HG03135 (cell line): ENCODE measurements around the gene HYCC2.
"Not testable (repeated sequence)": the region's sequence is repeated elsewhere in the genome, so short reads cannot be mapped to it uniquely, and the experiment has no call there.

Source experiments
- ATAC-seq: cut with Tn5 transposase; IDR thresholded peaks from one replicate; pipeline ENCODE4 v1.9.1; 2021; ENCODE audit warnings: mild to moderate bottlenecking, moderate library complexity; ENCODE audit not compliant: unreplicated experiment

Gene HYCC2

DNA sequence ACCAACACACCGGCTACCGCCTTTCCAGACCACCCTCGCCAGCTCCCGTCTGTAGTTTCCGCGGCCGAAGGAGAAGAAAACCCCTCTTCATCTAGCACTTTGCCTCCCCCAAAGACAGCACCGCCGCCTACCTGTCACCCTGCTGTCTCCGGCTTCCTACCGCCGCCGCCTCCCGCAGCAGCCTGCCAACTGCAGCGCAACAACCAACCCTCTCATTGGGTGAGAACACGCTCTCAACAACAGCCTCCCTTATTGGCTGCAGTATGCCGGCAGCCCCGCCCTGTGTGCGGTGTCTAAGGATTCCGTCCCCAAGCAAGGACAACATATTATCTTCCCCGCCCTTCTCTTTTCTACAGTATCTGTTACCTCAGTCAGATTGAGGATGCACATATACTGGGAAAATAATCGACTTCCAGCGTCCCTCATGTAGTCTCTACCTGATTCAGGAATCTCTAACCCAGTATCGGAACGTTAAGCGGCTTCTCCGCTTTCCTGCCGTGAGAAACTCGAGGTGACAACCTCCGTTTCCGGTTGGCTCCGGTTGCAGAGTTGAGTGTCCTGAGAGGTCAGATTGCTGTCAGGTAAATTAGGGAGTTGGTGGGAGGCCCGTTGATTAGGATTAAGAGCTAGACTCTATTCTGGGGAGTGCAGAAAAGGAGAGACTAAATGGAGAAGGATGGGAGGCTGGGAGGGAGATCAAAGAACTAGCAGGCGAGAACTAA, at the start of gene HYCC2, which contains the start of gene NDUFB3:
Gene HYCC2 (minus strand): TSS at position 193 of the 722 bp plus-strand sequence. CDS start 47,662 bp downstream, outside the sequence.
Gene NDUFB3 (plus strand): TSS at position 523 of the 722 bp plus-strand sequence. CDS start 6,882 bp downstream, outside the sequence.
- peak; percentile 96 for ATAC-seq

DNA sequence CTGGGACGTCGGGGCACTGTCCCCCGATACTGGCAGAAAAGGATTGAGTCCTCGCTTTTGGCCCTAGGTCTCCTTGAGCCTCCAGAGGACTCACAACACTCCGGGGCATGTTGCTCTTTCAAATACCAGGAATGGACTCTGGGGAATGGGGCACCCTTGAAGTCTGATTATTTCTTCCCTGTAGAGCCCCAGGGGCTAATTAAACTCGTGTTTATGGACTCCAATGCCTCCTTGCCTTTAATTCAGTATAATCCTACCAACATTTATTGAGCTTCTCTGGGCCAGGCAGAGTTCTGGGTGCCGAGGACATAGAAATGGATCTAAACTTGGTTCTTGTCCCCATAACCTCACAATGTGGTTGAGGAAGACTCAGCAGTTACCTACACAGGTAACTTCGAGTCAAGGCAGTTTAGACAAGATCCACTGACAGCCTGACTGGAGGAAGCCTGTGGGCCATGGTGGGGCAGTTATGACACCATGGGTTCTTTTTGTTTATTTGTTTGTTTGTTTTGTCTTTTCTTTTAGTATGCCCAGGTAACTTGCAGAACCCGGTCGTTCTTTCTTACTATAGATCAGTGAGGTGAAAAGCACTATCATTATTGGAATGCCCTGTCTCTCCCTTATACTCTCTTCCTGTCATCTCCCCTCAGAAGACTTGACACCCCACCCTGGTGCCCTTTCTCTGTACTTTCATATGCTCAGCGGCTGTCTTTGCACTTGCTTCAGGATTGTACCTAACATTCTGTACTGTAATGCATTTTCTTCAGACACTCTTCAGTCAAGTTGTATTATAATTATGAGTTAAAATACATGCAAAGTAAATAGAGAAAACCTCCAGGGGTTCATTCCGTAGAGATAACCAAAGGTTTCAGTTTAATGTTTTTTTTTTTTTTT, 47.7 kb upstream of the HYCC2 start:
- no peak for ATAC-seq

DNA sequence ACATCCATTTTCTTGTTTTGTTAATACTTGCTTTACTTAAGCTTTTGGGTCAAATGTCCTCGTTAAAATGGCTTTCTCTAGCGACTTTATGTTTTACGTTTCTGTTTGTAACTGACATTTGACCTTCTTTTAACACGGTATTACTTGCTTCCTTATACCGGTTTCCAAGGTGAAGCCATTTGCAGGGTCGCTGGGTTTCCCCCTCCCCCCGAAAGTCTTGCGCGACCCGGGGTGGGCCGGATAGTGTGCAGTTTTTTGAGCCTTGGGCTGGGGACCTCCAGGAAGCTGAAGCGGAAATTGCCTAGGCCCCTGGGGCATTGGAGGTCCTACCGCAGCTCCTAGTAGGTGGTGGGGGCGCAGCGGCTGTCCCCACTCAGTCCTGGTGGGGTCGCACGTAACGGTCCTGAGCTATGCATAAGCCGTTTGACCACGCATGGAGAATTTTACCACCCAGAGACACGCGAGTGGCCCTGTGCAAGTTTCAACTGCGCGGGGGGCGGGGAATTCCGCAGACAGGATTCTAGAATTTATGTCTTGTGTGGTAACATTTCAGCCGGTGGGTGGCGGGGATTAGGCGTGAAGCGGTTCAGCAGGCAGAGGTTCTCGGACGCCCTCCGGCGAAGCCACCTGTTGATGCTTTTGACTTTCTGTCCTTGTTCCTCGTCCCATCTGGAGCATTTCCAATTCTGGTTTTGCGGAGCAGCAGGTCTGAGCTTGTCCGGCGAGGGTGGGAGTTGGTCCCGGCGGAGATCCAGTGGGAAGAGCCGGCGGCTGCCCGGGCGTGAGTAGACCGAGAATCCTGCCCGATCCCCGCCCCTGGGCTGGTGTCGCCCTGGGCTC, 46.9 kb upstream of the HYCC2 start:
- peak; percentile 41 for ATAC-seq

DNA sequence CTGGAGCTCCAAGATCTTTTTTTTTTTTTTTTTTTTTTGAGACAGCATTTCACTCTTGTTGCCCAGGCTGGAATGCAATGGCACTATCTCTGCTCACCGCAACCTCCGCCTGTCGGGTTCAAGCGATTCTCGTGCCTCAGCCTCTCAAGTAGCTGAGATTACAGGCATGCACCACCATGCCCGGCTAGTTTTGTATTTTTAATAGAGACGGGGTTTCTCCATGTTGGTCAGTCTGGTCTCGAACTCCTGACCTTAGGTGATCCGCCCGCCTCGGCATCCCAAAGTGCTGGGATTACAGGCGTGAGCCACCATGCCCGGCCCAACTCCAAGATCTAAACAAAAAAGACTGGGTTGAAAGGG, 46.2 kb upstream of the HYCC2 start:
- not testable (repeated sequence) for ATAC-seq

DNA sequence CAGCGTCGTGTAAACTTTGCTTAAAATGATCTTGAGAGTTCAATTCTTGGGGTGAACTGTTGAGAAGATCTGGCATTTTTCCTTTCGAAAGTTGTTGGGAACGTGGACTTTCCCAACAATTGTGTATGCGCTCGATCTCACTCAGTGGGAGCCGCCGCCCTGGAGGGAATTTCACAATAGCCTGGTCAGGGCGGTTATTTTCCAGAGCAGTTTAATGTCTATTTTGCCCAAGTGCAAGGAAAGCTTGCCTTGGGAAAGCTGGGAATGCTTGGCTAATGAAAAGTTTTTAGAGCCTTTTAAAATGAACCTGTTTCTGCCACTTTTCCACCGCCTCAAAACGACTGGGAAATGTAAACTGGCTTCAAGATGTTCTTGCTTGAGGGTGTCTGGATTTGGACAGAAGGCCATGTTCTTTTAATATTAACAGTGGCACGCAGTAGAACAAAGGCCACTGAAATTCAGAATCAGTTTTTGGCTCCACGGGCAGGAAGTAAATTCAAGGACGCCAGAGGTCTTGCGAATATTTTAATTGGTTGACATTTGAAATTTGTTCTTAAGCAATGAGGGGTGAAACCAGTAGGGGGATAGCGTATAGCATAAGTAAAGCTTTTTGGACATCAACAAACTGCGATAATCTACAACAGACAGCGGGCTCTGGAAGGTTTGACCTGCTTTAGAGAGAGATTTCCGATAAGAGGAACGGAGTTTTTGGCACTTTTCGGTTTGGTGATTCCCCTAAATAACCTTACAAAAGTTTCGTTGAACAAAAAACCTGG, 45.7 kb upstream of the HYCC2 start:
- peak; percentile 29 for ATAC-seq

DNA sequence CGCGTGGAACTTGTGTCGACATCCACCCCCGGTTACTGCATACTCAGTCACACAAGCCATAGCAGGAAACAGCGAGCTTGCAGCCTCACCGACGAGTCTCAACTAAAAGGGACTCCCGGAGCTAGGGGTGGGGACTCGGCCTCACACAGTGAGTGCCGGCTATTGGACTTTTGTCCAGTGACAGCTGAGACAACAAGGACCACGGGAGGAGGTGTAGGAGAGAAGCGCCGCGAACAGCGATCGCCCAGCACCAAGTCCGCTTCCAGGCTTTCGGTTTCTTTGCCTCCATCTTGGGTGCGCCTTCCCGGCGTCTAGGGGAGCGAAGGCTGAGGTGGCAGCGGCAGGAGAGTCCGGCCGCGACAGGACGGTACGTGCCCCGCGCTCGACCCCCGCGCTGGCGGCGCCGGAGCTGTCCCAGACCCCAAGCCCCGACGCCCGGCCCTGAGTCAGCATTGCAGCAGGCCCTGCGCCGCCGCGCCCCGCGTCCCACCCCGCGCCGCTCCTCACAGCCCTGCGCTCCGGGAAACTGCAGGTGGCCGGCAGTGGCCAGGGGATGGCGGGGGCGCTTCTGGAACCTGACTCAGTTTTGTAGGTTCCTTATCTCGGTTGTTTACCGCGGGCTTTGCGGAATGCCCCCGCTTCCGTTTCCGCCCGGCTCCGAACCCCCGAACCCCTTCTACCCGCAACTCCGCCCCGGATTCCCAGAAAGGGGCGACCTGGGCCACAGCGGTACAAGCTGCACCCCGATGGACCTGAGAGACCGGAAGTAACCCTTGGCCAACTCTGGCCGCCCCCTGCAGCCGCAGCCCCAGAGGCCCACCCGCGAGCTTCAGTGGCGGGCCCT, 44.9 kb upstream of the HYCC2 start, which contains the start of gene CFLAR:
Gene CFLAR (plus strand): TSS at position 50 of the 844 bp plus-strand sequence. CDS start 13,702 bp downstream, outside the sequence.
- peak; percentile 24 for ATAC-seq

DNA sequence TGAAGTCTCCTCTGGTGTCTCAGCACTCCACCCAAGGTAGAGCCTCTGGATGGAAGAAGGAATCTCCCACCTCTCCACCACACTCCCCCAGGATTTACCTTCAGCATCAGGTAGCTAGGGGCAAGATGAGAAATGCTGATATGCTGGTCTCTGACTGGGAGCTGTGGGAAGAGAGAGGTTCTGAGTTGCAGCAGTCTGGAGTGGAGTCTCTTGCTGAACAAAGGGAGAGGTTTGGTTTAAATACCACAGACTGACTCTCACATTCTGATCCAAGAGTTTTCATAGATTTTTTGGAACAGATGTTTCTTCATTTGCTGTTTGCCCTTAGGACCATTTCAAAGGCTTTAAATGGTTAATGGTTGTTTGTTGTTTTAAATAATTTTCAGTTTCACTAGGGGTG, 43.4 kb upstream of the HYCC2 start:
- no peak for ATAC-seq

DNA sequence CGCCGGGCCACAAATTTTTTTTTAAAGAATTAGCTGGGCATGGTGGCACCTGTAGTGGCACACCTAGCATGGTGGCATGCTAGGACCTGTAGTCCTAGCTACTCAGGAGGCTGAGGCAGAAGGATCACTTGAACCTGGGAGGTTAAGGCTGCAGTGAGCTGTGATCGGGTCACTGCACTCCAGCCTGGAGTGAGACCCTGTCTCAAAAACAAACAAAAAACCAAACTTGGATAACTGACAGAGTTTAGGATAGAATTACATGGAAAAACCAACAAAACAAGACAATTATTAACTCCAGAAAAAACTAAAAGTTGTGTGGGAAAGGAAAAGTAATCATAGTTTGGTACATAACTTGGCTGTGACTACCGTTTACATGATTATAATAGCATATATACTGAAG, 42.9 kb upstream of the HYCC2 start:
- no peak for ATAC-seq

DNA sequence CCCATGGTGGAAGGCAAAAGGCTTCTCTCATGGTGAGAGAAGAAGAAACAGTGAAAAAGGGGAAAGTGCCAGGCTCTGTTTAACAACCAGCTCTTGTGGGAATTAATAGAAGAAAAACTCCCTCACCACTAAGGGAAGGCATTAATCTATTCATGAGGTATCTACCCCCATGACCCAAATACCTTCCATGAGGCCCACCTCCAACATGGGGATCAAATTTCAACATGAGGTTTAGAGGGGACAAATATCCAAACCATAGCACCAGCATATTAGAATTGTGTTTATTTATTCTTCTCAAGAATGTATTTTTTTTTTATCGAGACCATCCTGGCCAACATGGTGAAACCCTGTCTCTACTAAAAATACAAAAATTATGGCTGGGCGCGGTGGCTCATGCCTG, 39.6 kb upstream of the HYCC2 start:
- ATAC-seq: no peak

DNA sequence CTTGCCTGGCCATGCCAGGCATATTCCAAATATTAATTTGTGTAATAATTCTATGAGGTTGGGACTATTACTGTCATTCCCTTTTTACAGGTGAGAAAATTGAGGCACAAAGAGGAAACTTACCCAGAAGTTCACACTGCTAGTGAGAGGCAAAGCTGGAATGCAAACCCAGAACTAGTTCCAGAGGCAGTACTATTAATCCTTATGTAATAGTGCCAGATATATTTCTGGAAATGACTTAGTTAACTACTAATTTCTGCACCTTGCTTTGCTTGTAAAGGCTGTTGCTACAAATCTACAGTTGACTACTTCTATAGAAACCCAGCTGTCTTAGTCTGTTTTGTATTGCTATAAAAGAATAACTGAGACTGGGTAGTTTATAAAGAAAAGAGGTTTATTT, 39.1 kb upstream of the HYCC2 start:
- ATAC-seq: no peak

DNA sequence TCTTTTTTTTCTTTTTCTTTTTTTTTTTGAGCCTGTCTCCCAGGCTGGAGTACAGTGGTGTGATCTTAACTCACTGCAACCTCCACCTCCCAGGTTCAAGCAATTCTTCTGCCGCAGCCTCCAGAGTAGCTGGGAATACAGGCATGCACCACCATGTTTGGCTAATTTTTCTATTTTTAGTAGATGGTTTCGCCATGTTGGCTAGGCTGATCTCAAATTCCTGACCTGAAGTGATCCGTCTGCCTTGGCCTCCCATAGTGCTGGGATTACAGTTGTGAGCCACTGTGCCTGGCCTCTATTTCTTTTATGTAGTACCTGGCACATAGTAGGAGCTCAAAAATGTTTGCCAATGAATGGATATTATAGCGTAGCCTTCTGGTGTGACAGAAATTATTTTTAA, 37.7 kb upstream of the HYCC2 start:
- no peak for ATAC-seq

DNA sequence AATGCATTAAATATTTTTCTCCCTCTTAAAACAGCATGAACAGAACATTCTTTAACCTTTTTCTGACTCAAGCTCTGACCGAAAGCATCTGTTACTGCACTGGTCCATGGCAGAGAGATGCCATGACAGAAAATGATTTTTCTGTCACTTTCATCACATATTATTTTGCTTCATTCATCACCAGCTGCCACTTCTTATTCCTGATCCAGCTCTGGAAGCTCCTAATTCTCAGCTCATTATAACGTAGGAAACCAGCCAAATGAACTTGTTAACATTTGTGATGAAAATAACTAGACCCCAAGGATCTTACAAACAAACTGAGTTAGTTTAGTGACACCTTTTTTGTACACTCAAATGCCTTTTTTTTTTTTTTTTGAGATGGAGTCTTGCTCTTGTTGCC, 36.9 kb upstream of the HYCC2 start:
- no peak for ATAC-seq

DNA sequence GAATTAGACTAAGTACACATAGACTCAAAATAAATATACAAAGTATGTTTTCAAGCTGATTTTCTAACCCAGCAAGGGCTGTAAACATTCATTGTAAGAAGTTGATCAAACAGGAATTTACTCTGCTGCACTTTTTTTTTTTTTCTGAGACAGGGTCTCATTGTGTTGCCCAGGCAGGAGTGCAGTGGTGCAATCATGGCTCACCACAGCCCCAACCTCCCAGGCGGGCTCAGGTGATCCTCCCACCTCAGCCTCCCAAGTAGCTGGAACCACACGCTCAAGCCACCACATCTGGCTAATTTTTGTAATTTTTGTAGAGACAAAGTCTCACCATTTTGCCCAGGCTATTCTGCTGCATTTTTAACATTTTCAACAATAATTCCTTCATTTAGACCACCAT, 36.2 kb upstream of the HYCC2 start:
- no peak for ATAC-seq

DNA sequence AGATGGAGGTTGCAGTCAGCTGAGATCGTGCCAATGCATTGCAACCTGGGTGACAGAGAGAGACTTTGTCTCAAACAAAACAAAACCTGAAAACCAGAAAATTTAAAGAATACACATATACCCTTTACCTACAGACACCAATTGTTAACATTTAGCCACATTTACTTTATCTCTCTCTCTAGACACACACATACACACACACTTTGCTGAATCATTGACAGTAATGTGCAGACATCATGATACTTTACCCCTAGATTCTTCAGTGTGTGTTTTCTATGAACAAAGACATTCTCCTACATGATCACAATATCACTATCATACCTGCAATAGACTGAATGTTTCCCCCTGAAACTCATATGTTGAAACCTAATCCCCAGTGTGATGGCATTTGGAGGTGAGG, 34.3 kb upstream of the HYCC2 start:
- no peak for ATAC-seq

DNA sequence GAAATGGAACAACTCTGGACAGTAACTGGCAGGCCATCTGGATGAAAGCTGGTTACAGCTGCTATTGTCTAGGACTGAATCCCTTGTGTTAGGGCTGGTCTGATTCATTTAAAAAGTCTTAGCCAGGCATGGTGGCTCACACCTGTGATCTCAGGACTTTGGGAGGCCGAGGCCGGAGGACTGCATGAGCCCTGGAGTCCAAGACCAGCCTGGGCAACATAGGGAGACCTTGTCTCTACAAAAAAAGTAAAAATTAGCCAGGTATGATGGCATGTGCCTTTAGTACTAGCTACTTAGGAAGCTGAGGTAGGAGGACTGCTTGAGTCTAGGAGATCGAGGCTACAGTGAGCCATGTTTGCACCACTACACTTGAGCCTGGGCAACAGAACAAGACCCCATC, 29.0 kb upstream of the HYCC2 start:
- ATAC-seq: no peak

DNA sequence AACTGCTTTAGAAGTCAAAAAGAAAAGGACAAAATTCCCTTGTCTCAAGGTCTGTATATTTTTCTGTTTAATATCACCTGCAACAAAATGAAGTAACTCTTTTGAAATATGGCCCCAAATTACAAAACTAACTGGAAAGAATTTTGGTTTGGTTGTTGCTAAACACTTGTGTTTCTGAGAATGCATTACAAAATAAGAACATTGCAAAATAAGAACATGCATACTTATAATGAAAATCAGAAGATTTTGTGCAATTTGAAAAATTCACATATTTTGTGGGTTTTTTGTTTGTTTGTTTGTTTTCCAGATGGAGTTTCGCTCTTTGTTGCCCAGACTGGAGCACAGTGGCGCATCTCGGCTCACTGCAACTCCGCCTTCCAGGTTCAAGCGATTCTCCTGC, 22.1 kb upstream of the HYCC2 start:
- no peak for ATAC-seq

DNA sequence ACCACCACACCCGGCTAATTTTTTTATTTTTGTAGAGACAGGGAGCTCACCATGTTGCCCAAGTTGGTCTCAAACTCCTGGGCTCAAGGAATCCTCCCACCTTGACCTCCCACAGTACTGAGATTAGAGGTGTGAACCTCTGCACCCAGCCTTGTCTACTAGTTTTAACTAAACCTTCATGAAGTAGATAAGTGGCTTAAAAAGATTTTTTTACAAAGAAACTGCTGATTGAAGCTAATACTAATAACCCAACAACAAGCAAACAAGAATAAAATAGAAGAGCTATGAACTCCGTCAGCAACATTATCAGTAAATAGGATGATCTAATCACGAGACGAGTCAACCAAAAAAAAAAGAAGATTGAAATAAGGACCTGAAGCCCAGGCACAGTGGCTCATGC, 19.1 kb upstream of the HYCC2 start:
- ATAC-seq: no peak

DNA sequence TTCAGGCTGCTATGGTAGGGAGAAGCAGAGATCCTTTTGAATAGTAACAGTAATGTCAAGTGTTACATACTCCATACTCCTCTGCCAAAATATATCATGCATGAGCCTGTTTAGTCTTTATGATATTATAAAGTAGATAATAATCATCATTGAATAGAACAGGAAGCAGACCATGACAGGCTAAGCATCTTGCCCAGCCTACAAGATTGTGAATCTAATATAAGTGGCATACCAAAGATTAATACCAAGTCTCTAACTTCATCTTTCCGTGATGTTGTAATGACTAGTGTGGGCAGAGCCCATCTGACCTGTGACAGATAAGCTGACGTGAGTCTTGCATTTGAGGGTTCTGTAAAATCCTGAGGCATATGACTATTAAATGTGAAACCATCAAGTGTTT, 13.4 kb upstream of the HYCC2 start:
- no peak for ATAC-seq

DNA sequence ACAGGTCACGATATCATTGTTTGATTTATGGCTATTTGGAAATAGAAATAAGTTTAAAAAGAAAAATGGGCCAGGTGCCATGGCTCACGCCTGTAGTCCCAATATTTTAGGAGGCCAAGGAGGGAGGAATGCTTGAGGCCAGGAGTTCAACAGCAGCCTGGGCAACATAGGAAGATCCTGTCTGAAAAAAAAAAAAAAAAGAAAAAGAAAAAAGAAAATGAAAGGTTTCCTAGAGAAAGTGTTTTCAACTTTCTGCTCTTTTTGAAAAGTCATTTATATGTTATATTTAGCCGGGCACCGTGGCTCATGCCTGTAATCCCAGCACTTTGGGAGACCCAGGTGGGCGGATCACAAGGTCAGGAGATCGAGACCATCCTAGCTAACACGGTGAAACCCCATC, 3.5 kb upstream of the HYCC2 start:
- no peak for ATAC-seq
